Measurements from ENCODE around the gene GALT.

GRCh38 chr9:34651321-34651720 lies 4.8 kb downstream of the GALT start:
- TF ChIP-seq CTCF (IDR thresholded peaks at IDR 0.05; ENCODE audit: low read depth, low read length, poor library complexity, severe bottlenecking) (no peak), EZH2phosphoT487 (IDR thresholded peaks at IDR 0.05; ENCODE audit: borderline replicate concordance, low read length) (no peak)

Measured in DOHH2 (cell line).